HG03095 (cell line): Measurements from ENCODE around the gene KIT.
A peak's percentile ranks its signal among the peaks of the same experiment; 100 is the strongest.

ENCODE experiments used
- ATAC-seq: cut with Tn5 transposase; IDR thresholded peaks from one replicate; pipeline ENCODE4 v1.9.1; 2021; ENCODE audit warnings: moderate library complexity; ENCODE audit not compliant: unreplicated experiment

Gene KIT

DNA sequence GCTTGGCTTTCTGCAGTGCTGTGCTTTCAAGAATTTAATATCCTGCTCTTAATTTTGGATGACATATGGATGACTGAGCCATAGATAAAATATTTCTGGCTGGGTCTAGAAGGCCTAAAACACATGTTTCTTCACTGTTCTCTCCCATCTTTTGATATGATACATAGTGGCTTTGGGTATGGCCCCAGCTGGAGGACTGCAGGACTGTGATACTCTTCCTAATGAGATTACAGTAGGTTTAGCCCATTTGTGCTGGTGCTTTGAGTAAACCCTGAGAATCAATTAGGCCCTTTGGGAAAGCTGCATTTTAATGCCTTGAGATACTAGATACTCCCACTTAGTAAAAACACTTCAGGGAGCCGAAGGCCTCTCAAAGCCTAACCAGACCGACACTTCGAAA, 38.0 kb downstream of the KIT start:
- no peak for ATAC-seq

DNA sequence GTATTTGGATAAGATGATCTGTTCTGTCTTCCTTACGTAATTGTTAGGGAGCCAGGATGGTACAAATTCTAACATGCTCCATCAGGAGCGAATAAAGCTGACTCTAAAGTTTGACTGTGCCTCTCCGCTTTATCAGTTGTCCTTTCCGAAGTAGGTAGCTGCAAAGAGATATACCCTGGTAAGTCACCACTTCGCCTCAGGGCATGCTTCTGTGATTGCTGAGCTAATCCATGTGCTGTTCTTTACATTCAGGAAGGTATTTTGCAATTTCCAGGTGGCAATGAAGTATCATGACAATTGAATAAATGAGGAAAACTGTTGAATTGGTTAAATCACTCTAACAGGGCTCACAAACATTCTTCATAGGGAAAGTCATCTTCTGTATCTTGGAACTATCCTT, 38.9 kb downstream of the KIT start:
- ATAC-seq = no peak

DNA sequence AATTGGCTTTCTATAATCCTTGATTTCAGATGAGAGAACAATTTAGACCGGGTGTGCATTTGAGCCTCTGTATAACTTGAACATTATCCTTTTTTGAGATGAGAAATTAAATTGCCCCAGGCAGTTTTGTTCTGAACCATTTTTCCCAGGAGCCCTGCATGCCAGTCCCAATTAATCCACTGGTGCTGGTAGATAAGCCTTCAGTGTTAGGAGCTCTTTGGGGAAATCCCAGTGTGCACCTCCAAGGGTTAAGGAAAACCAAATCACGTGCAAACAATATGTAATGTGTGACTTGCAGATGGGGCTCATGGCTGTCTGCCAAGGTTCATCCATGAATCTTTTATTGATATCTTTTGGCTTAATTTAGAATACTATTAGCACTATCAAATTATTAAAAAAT, 43.2 kb downstream of the KIT start:
- no peak for ATAC-seq

DNA sequence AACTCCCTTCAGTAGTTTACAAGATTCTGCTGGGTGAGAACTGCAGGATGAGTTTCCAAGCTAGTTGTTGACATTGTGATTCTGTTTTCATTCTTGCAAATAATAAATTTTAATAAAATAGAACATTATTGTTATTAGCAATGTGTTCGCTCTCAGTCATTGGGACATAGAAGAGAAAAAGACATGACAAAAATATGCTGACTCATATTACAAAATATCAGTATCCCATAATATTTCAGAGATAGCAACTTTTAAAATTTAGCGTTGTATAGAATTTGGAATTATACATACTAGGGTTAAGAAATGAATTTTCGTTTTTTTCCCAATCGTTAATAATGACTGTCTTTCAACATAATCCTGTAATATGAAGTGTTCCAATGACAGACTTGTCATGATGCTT, 45.4 kb downstream of the KIT start:
- ATAC-seq = no peak

DNA sequence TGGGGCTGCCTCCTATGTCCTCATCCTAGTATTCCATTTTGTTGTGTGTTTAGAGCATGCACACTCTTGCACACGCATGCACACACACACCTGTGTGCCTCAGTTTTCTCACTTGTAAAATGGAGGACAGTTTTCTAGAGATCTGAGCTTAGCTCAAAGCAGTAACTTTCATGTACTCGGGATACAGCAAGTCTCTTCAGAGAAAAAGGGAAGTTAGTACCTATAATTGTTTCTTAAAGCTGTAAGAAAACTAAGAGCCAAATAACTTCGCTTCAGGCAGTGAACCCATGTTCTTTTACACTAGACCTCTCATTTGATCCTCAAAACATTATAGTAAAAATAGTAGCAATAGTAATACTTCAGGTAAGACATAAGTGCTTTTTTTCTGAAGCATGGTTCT, 49.6 kb downstream of the KIT start:
- no peak for ATAC-seq

- no peak for ATAC-seq
Measured at GRCh38 chr4:54708339-54709279, 50.9 kb downstream of the KIT start.

DNA sequence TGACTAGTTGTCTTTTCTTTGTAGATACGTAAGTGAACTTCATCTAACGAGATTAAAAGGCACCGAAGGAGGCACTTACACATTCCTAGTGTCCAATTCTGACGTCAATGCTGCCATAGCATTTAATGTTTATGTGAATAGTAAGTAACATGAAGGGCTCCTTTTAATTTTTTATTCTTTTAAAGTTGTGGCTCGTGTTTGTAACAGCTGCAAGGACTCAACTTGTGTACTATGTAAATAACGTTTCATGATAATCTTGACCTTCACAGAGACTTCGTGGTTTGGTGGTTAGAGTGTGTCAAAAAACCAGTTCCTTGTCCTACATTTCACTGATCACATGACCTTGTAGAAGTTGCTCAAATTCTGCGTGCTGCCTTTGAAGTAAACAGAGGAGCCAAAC, 51.6 kb downstream of the KIT start:
- ATAC-seq = no peak

DNA sequence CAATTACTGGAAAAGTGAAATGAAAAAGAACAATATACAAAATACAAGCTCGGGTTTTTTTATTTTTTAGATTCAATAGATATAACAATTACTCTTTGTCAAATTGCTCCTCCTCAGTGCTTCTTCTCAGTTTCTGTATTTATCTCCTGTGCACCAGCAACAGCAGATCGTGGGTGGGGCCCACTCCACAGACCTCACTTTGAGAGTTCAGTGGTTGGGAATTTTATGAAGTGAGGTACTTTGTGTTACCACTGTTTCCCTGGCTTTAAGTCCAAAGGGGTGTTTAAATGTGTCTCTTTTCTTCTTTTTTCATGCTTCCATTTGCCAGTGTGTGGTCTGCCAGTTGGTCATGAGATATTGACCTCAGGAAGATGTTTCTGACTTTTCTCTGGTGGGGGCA, 54.4 kb downstream of the KIT start:
- no peak for ATAC-seq

DNA sequence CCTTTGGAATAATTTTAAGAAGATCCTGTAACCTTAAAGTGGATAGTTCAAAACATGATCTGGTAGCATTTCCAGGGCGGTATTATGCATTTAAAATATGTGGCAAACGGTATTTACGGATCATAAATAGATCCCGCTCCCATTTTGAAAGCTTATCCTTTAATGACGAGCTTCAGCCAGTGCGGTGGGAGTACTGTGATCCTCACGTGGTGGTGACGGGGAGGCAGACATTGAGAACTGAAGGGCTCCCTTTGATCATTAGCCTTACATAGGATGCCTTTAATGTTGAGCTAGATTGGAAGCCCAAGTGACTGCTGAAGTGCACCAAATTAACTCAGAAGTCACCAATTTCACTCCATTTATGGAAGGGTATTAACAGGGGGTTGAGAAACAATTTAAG, 56.9 kb downstream of the KIT start:
- no peak for ATAC-seq

GRCh38 chr4:54716478-54717065, 58.8 kb downstream of the KIT start:
- no peak for ATAC-seq

GRCh38 chr4:54717694-54718093, 59.9 kb downstream of the KIT start:
- ATAC-seq = no peak

DNA sequence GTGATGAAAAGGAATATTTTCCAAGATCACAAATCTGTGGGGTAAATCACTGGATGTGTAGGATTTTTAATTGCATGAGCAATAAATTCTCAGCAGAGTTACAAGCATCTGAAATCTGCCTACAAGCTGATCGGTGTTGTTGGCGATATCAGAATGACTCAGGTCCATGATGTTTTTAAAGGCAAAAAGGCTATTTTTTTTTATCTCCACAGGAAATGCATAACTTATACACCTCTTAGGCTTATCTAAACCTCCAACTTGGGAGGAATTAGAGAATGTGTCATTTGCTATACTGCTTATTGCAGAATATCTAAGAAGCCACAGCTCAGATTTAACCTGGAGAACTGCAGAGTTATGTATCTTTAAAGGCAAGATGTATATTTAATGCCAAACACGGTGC, 61.6 kb downstream of the KIT start:
- no peak for ATAC-seq

DNA sequence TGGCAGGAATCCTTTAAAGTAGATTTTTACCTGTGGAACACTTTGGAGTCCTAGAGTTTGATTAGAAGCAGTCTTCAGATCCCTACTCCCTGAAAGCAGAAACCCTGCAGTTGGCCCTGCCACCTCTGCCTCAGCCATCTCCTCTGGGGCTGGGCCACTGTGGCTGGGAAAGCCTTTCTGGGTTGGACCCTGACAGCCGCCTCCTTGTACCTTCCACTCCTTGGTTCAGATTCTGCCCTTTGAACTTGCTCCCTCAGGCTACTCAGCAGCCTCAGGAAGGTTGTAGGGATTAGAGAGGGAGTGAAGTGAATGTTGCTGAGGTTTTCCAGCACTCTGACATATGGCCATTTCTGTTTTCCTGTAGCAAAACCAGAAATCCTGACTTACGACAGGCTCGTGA, 65.5 kb downstream of the KIT start:
- no peak for ATAC-seq

DNA sequence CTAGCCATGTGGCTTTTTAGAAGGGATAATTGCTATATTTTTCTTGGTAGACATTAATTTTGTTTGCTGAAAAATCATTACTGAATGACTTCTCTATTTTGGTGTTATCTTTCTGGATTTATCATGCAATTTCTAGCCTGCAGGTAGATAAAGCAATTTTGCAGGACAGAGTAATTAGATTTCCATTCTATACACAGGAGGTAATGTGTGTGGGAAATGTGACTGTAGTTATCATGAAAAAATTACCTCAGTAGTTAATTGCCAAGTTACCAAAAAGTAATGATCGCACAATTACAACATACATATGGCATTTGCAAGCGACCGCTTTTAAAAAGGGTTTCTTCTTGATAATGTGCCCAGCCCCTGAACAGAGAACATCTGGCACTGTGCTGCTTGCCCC, 66.1 kb downstream of the KIT start:
- no peak for ATAC-seq

- ATAC-seq = peak; percentile 49
Measured at GRCh38 chr4:54726907-54727306, 69.2 kb downstream of the KIT start.

GRCh38 chr4:54727346-54727745, 69.6 kb downstream of the KIT start:
- peak; percentile 43 for ATAC-seq

- ATAC-seq = no peak
Measured at GRCh38 chr4:54728368-54728767, 70.6 kb downstream of the KIT start.

GRCh38 chr4:54729256-54729655, 71.5 kb downstream of the KIT start:
- ATAC-seq = no peak

GRCh38 chr4:54730581-54730980, 72.8 kb downstream of the KIT start:
- no peak for ATAC-seq

DNA sequence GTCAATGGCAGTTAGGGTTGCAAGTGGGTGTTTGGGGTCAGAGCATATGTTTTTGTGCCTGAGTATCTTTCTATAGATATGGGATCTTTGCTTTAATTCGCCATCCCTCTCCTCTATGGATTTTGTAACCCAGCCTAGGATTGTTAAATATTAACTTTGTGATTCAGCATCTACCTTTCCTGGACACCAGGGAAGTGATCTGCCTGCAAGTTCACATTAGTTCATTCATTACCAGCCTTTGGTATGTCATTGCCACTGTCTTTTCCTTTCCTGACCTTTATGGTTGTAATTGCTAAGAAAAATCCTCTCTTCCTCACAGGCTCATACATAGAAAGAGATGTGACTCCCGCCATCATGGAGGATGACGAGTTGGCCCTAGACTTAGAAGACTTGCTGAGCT, 73.8 kb downstream of the KIT start:
- ATAC-seq = no peak

GRCh38 chr4:54731976-54732375, 74.2 kb downstream of the KIT start:
- ATAC-seq = no peak

DNA sequence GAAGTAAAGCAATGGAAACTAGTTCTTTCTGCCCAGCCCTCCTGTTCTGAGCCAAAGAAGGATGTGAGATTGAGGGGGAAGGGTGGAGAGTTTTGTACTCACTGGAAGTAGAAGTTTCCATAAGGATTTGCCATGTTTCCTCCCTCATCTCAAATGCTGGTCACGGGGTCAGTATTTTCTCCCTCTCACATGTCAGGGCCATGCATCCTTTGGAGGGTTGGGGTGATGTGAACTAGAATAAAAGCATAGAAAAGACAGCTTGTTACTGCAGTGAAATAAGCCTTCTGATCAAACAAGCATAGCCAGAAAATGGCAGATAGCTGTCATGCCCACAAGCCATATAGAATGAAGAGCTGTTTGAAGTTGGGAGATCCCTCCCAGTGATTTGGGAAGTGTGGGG, 79.7 kb downstream of the KIT start:
- no peak for ATAC-seq

GRCh38 chr4:54741202-54741601, 83.4 kb downstream of the KIT start:
- ATAC-seq = no peak
